ENCODE measurements around the gene CHRNB4.

The CHRNB4 gene

GRCh38 chr15:78676424-78677110 is 35.6 kb upstream of the CHRNB4 start:
- no peak for TF ChIP-seq CTCF (IDR thresholded peaks at IDR 0.05; ENCODE audit: unreplicated experiment in 3 of 3)
- no peaks in the 10 kb centered on the region for H3K36me3 Mint-ChIP-seq (ENCODE audit: low read depth)

GRCh38 chr15:78675617-78676360 is 34.8 kb upstream of the CHRNB4 start:
- H3K27me3 Mint-ChIP-seq (ENCODE audit: low read depth) = peaks cover 13% of the 10 kb centered on the region
- H3K4me1 Mint-ChIP-seq = peaks cover 48% of the 10 kb centered on the region
- H3K36me3 Mint-ChIP-seq (ENCODE audit: low read depth) = no peaks in the 10 kb centered on the region
- no peak overlapping the region for H3K27ac Mint-ChIP-seq
- H3K4me3 Mint-ChIP-seq = no peak overlapping the region
- H3K9me3 Mint-ChIP-seq = no peaks in the 10 kb centered on the region
- no peak for TF ChIP-seq CTCF (IDR thresholded peaks at IDR 0.05; ENCODE audit: unreplicated experiment in 3 of 3)

More at GRCh38 chr15:78676424-78677110, 35.6 kb upstream of the CHRNB4 start:
- H3K9me3 Mint-ChIP-seq = no peaks in the 10 kb centered on the region
- peaks cover 52% of the 10 kb centered on the region for H3K4me1 Mint-ChIP-seq
- no peak overlapping the region for H3K4me3 Mint-ChIP-seq
- H3K27ac Mint-ChIP-seq = peak overlapping the region in 1 of 3 experiments; percentile 44
- H3K27me3 Mint-ChIP-seq (ENCODE audit: low read depth) = peaks cover 9% of the 10 kb centered on the region

GRCh38 chr15:78675206-78675605 is 34.2 kb upstream of the CHRNB4 start:
- Mint-ChIP-seq H3K27ac (no peak overlapping the region), H3K27me3 (ENCODE audit: low read depth) (peaks cover 13% of the 10 kb centered on the region), H3K4me3 (no peak overlapping the region), H3K4me1 (peaks cover 45% of the 10 kb centered on the region), H3K36me3 (ENCODE audit: low read depth) (no peaks in the 10 kb centered on the region), H3K9me3 (no peaks in the 10 kb centered on the region)
- no peak for TF ChIP-seq CTCF (IDR thresholded peaks at IDR 0.05; ENCODE audit: unreplicated experiment in 3 of 3)

GRCh38 chr15:78673917-78674444 is 33.0 kb upstream of the CHRNB4 start:
- Mint-ChIP-seq H3K4me1 (peaks cover 37% of the 10 kb centered on the region), H3K4me3 (peak overlapping the region in 1 of 3 experiments; percentile 7), H3K27ac (peak overlapping the region; percentile 95 to 97 (median 97)), H3K9me3 (no peaks in the 10 kb centered on the region), H3K36me3 (ENCODE audit: low read depth) (no peaks in the 10 kb centered on the region), H3K27me3 (ENCODE audit: low read depth) (peaks cover 13% of the 10 kb centered on the region)
- TF ChIP-seq CTCF (IDR thresholded peaks at IDR 0.05; ENCODE audit: unreplicated experiment in 3 of 3) = no peak

- Mint-ChIP-seq H3K4me1 (peaks cover 37% of the 10 kb centered on the region), H3K36me3 (ENCODE audit: low read depth) (no peaks in the 10 kb centered on the region), H3K9me3 (no peaks in the 10 kb centered on the region), H3K4me3 (no peak overlapping the region), H3K27ac (peak overlapping the region; percentile 95 to 97 (median 97)), H3K27me3 (ENCODE audit: low read depth) (peaks cover 13% of the 10 kb centered on the region)
- no peak for TF ChIP-seq CTCF (IDR thresholded peaks at IDR 0.05; ENCODE audit: unreplicated experiment in 3 of 3)
These were observed 32.5 kb upstream of the CHRNB4 start for GRCh38 chr15:78673476-78673875.

Measured in nephron (organoid).